ENCODE data around the gene MLYCD. TPM values are rescaled to one million over a fixed set of nuclear protein-coding genes. Genes with fewer than 3 reads are reported as not detected.

MLYCD gene
- total RNA-seq, 2 donors from 2014 or later: 19.2 to 29.3 TPM

GRCh38 chr16:83943516-83944050 is 44.7 kb downstream of the MLYCD start:
- Histone ChIP-seq H3K27ac (no peak overlapping the region), H3K9me3 (no peaks in the 10 kb centered on the region), H3K36me3 (replicated peaks in 1 of 2; ENCODE audit: insufficient read depth in 1 of 2, low read depth in 2 of 2) (no peaks in the 10 kb centered on the region), H3K4me1 (peaks cover 16% of the 10 kb centered on the region), H3K27me3 (no peaks in the 10 kb centered on the region), H3K4me3 (no peak overlapping the region)
- no peak for TF ChIP-seq CTCF (IDR thresholded peaks at IDR 0.05)
- TF ChIP-seq POLR2A (IDR thresholded peaks at IDR 0.05): no peak
- ATAC-seq: no peak
- WGBS, 2 donors: 83 to 85% methylated on average over 4 to 10 of the region's 10 CpGs
- DNase-seq: no peak
- intact Hi-C loops (cut with DNase I): no loop called here

DNA sequence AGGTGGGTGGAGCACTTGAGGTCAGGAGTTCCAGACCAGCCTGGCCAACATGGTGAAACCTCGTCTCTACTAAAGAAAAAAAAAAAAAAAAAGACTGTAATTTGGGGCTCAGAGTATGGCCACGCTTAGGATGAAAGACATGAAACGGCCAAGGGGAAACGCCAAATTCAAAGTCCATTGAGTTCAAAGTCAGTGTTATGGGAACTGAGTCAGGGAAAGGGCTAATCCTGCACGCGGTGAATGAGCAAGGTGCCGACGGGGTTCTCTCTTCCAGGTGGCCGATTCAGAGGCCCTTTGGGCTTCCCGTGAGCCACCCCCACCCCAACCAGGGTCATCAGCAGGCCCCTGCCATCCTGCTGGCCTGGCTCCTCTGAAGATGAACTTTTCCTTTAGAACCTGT is 46.7 kb downstream of the MLYCD start:
- Histone ChIP-seq H3K36me3 (replicated peaks in 1 of 2; ENCODE audit: insufficient read depth in 1 of 2, low read depth in 2 of 2) (no peaks in the 10 kb centered on the region), H3K9me3 (no peaks in the 10 kb centered on the region), H3K27ac (no peak overlapping the region), H3K4me3 (no peak overlapping the region), H3K4me1 (peaks cover 16% of the 10 kb centered on the region), H3K27me3 (no peaks in the 10 kb centered on the region)
- intact Hi-C loops (cut with DNase I): no loop called here
- no peak for DNase-seq
- 91 to 93% methylated on average over 10 of the region's 10 CpGs for WGBS, 2 donors
- TF ChIP-seq CTCF (IDR thresholded peaks at IDR 0.05) (no peak), POLR2A (IDR thresholded peaks at IDR 0.05) (no peak)
- no peak for ATAC-seq

- Histone ChIP-seq H3K27ac (no peak overlapping the region), H3K4me1 (peaks cover 16% of the 10 kb centered on the region), H3K36me3 (replicated peaks in 1 of 2; ENCODE audit: insufficient read depth in 1 of 2, low read depth in 2 of 2) (no peaks in the 10 kb centered on the region), H3K27me3 (no peaks in the 10 kb centered on the region), H3K4me3 (no peak overlapping the region), H3K9me3 (no peaks in the 10 kb centered on the region)
- no peak for DNase-seq
- 87% methylated on average over 21 to 24 of the region's 24 CpGs for WGBS, 2 donors
- TF ChIP-seq POLR2A (IDR thresholded peaks at IDR 0.05) (no peak), CTCF (IDR thresholded peaks at IDR 0.05) (no peak)
- intact Hi-C loops (cut with DNase I): no loop called here
- no peak for ATAC-seq
Measured at GRCh38 chr16:83946154-83946780, 47.4 kb downstream of the MLYCD start.

DNA sequence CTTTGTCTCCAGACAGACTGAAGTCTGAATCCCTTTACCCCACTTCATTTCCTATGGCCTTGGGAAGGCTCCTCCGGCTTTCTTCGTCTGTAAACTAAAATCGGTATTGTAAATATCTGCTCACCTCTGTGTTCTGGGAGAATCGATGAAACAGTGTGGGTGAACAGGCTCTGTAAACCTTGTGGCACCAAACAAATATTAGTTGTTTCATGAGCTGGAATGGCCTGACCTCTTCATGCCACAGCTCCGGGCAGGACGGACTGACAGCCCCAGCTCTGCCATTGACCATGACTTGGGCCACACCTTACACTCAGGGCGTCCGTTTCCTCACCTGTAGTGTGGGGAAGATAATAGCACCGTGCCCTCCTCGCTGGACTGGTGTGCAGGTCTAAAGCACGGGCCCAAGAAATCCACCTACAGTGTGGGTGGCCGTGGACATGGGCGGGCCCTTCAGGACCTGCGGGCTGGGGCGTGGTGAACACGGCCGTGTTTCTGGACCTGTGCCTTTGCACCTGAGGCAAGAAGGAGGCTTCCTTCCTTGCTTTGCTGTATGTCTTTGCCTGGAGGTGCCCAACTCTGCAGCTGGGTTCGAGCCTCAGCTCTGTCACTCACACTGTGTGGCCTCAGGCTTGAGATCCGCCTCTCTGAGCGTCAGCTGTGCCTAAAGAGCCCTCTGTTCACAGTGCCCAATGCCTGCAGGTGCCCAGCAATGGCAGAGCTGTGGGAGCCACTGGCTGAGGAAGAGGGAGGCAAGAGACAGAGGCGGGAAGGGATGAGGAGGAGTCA is 48.1 kb downstream of the MLYCD start:
- Histone ChIP-seq H3K27ac (no peak overlapping the region), H3K9me3 (no peaks in the 10 kb centered on the region), H3K36me3 (replicated peaks in 1 of 2; ENCODE audit: insufficient read depth in 1 of 2, low read depth in 2 of 2) (no peaks in the 10 kb centered on the region), H3K27me3 (no peaks in the 10 kb centered on the region), H3K4me3 (no peak overlapping the region), H3K4me1 (peaks cover 16% of the 10 kb centered on the region)
- DNase-seq (no peak), ATAC-seq (no peak)
- no peak for TF ChIP-seq CTCF (IDR thresholded peaks at IDR 0.05)
- TF ChIP-seq POLR2A (IDR thresholded peaks at IDR 0.05): no peak
- intact Hi-C loops (cut with DNase I): no loop called here
- WGBS, 2 donors: 59 to 78% methylated on average over 14 to 21 of the region's 21 CpGs

Data from body of pancreas (tissue), 4 donors.